Measurements from ENCODE around the gene PRRG4.

DNA sequence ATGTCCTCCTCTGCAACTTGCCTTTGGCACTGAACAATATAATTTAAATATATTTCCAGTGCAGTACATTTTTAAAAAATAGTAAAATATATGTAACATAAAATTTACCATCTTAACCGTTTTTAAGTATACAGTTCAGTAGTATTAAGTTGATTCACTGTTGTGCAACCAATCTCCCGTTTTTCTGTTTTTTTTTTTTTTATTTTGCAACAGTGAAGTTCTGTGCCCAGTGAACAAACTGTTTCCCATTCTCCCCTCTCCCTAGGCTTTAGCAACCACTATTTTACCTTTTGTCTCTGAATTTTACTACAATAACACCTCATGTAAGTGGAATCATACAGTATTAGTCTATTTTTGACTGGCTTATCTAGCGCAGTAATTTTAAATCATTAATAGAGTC is 13.8 kb downstream of the PRRG4 start:
- TF ChIP-seq EP300 (IDR thresholded peaks at IDR 0.05) (no peak), POLR2A (IDR thresholded peaks at IDR 0.05) (no peak)
- TF ChIP-seq, protein P1, sequence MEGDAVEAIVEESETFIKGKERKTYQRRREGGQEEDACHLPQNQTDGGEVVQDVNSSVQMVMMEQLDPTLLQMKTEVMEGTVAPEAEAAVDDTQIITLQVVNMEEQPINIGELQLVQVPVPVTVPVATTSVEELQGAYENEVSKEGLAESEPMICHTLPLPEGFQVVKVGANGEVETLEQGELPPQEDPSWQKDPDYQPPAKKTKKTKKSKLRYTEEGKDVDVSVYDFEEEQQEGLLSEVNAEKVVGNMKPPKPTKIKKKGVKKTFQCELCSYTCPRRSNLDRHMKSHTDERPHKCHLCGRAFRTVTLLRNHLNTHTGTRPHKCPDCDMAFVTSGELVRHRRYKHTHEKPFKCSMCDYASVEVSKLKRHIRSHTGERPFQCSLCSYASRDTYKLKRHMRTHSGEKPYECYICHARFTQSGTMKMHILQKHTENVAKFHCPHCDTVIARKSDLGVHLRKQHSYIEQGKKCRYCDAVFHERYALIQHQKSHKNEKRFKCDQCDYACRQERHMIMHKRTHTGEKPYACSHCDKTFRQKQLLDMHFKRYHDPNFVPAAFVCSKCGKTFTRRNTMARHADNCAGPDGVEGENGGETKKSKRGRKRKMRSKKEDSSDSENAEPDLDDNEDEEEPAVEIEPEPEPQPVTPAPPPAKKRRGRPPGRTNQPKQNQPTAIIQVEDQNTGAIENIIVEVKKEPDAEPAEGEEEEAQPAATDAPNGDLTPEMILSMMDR (IDR thresholded peaks at IDR 0.05), result no peak
